ENCODE data around the gene GPC2.
"Not testable (repeated sequence)": the region's sequence is repeated elsewhere in the genome, so short reads cannot be mapped to it uniquely, and the experiment has no call there.

GPC2 gene

DNA sequence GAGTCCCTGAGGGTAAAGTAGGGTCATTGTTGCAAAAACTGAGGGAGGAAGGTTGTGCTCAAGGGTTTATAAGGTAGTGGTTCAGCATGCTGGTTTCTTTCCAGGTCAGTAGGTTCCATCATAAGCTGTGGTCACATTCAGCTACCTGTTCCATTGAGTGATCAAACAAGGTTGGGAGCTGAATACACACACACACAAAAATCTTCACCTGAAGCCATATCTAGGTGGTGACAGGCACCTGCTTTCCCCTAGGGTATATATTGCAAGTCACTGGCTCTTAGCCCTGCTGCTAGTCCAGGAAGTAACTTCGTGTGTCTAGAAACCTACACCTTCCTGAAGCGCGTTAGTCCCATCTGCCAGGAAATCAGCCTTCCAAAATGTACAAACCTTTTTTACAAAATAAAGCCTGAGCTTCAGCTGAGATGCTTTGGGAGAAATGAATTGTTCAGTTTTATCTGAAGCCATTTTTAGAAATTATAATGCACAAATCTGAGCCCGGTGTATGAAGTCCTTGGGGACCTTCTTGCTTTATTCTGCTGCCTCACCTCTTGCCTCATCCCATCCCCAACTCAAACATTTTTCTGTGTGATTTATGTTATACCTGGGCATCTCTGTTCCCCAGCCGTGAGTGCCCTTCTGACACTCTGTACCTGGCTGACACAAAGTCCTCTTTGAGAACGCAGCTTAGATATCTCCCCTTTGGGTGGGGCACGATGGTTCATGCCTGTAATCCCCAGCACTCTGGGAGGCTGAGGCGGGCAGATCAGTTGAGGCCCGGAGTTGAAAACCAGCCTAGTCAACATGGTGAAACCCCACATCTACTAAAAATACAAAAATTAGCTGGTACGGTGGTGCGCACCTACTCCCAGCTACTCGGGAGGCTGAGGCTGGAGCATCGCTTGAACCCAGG, 39.1 kb downstream of the GPC2 start:
- in situ Hi-C loops (cut with HindIII; ENCODE audit: low sequenced_read_pairs), result no loop called here
- TF ChIP-seq, protein P1, sequence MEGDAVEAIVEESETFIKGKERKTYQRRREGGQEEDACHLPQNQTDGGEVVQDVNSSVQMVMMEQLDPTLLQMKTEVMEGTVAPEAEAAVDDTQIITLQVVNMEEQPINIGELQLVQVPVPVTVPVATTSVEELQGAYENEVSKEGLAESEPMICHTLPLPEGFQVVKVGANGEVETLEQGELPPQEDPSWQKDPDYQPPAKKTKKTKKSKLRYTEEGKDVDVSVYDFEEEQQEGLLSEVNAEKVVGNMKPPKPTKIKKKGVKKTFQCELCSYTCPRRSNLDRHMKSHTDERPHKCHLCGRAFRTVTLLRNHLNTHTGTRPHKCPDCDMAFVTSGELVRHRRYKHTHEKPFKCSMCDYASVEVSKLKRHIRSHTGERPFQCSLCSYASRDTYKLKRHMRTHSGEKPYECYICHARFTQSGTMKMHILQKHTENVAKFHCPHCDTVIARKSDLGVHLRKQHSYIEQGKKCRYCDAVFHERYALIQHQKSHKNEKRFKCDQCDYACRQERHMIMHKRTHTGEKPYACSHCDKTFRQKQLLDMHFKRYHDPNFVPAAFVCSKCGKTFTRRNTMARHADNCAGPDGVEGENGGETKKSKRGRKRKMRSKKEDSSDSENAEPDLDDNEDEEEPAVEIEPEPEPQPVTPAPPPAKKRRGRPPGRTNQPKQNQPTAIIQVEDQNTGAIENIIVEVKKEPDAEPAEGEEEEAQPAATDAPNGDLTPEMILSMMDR (IDR thresholded peaks at IDR 0.05; ENCODE audit: low read depth, low read length), result no peak
- no peak overlapping the region for H3K4me3 ChIP-seq (ENCODE audit: low read depth, low read length)
- no peak for DNase-seq (ENCODE audit: low read depth, low spot score)

DNA sequence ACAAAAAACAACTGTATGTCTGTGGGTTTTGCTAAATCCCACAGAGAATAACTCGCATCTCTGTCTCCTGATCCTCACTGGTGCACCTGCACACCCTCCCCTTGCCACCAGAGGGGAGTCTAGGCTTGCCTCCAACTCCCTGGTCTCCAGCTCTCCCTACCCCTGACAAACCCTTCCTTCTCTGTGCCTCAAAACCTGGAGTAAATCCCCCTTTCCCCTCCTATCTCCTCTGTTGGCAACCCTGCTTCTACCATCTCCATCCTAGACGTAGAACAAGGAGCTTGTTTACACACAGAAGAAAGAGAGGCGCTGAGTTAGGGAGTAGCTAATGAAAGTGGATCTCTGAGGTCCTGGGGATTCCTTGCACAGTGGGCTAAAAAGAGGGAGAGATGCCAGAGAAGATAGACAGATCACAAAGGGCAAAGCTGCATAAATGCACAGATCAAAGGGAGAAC, 44.5 kb downstream of the GPC2 start:
- in situ Hi-C loops (cut with HindIII; ENCODE audit: low sequenced_read_pairs), result no loop called here
- DNase-seq (ENCODE audit: low read depth, low spot score), result peak; percentile 55
- TF ChIP-seq, protein P1 (IDR thresholded peaks at IDR 0.05; ENCODE audit: low read depth, low read length), result peak; percentile 95
- H3K4me3 ChIP-seq (ENCODE audit: low read depth, low read length), result no peak overlapping the region

DNA sequence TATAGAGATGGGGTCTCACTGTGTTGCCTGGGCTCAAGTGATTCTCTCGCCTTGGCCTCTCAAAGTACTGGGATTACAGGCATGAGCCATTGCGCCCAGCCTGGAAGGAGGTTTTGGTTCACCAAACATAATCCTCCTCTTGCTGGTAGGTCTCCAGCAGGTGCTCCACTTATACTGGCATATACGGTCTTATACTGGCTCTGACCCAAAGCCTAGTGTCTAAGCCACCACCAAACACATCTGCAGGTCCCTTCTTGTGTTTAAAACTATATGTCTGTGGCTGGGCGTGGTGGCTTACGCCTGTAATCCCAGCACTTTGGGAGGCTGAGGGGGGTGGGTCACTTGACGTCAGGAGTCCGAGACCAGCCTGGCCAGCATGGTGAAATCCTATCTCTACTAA, 45.1 kb downstream of the GPC2 start:
- no peak for DNase-seq (ENCODE audit: low read depth, low spot score)
- TF ChIP-seq, protein P1 (IDR thresholded peaks at IDR 0.05; ENCODE audit: low read depth, low read length), result no peak
- in situ Hi-C loops (cut with HindIII; ENCODE audit: low sequenced_read_pairs), result no loop called here
- H3K4me3 ChIP-seq (ENCODE audit: low read depth, low read length), result no peak overlapping the region

DNA sequence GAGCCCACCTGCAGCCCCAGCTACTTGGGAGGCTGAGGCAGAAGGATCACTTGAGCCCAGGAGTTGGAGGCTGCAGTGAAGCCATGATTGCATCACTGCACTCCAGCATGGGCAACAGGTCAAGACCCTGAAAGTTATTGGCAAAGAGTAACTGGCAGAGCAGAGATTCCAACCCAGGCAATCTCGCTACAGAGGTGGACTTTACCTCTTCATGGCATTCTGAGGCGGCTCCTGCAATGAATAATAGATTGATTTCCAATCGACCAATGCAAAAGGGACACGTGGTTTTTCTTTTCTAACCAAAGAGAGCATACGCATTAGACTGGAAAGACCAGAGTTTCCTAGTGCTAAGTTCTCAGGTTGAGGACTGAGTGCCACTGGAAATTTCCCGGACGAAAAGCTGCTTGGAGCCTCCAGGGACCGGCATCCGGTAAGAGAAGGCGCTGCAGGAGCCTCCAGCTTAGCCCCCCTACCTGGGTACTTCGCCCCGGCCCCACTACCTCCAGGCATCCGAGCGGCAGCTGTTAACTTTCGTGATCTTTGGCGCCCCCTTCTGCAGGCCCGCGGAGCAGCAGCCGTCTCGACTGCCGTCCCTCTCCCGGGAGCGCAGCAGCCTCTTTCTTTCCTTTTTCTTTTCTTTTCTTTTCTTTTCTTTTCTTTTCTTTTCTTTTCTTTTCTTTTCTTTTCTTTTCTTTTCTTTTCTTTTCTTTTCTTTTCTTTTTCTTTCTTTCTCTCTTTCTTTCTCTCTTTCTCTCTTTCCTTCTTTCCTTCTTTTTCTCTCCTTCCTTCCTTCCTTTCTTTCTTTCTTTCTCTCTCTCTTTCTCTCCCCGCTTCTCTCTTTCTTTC, 46.4 kb downstream of the GPC2 start:
- TF ChIP-seq, protein P1 (IDR thresholded peaks at IDR 0.05; ENCODE audit: low read depth, low read length), result peak; percentile 85
- in situ Hi-C loops (cut with HindIII; ENCODE audit: low sequenced_read_pairs), result no loop called here
- DNase-seq (ENCODE audit: low read depth, low spot score), result peak; percentile 48
- no peak overlapping the region for H3K4me3 ChIP-seq (ENCODE audit: low read depth, low read length)

DNA sequence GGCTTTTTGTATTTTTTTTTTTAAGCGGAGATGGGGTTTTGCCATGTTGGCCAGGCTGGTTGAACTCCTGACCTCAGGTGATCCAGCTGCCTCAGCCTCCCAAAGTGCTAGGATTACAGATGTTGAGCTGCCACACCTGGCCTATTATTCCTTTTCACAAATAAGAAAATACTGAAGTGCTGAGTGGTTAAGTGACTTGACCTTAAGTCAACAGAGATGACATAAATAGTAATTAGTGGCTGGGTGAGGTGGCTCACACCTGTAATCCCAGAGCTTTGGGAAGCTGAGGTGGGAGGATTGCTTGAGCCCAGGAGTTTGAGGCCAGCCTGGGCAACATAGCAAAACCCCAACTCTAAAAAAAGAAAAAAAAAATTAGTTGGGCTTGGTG, 47.0 kb downstream of the GPC2 start:
- H3K4me3 ChIP-seq (ENCODE audit: low read depth, low read length); DNase-seq (ENCODE audit: low read depth, low spot score); in situ Hi-C loops (cut with HindIII; ENCODE audit: low sequenced_read_pairs): not testable (repeated sequence)

DNA sequence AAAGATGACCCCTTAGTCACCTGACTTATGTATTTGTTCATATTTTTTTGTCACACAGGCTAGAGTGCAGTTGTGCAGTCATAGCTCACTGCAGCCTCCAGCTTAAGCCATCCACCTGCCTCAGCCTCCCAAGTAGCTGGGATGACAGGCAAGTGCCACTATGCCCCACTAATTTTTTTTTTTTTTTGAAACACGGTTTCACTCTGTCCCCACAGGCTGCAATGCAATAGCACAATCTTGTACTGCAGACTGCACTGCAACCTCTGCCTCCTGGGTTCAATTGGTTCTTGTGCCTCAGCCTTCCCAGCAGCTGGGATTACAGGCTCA, 48.6 kb downstream of the GPC2 start:
- TF ChIP-seq, protein P1 (IDR thresholded peaks at IDR 0.05; ENCODE audit: low read depth, low read length), result no peak
- in situ Hi-C loops (cut with HindIII; ENCODE audit: low sequenced_read_pairs), result no loop called here
- DNase-seq (ENCODE audit: low read depth, low spot score), result no peak
- no peak overlapping the region for H3K4me3 ChIP-seq (ENCODE audit: low read depth, low read length)

Measured in astrocyte of the spinal cord (primary cell).